ENCODE results near the gene STAT4. TPM values are rescaled to one million over a fixed set of nuclear protein-coding genes. Genes with fewer than 3 reads are reported as not detected.

The STAT4 gene
- polyA plus RNA-seq, 1 of the 3 experiments (the other 2 are of a cell fraction): 0.12 TPM

GRCh38 chr2:191152482-191153240, 1.9 kb upstream of the STAT4 start:
- no peak overlapping the region for H3K9ac ChIP-seq
- H3K9me2 ChIP-seq: no peaks in the 10 kb centered on the region
- ChIA-PET POLR2A (no interaction called here), CTCF (interaction anchor here (1.3 to 4.3 kb wide), 4 partner anchors 12 to 369 kb away, joined by 3 to 106 read pairs (median 12); no protein-coding TSS in a partner anchor)
- DNase-seq: no peak
- H3K79me2 ChIP-seq (ENCODE audit: insufficient read depth): no peaks in the 10 kb centered on the region
- H3K36me3 ChIP-seq (replicated peaks in 1 of 2; ENCODE audit: control insufficient read depth in 1 of 2, insufficient read depth in 2 of 2, low read length in 1 of 2): no peaks in the 10 kb centered on the region
- H3K9me3 ChIP-seq: no peaks in the 10 kb centered on the region
- no peaks in the 10 kb centered on the region for H4K20me1 ChIP-seq (ENCODE audit: insufficient read depth)
- H3K4me3 ChIP-seq (ENCODE audit: low read depth in 2 of 2, low read length in 1 of 2): no peak overlapping the region
- no peaks in the 10 kb centered on the region; a peak in 1 of 4 replicates for H3K4me1 ChIP-seq (ENCODE audit: control insufficient read depth in 1 of 2, insufficient read depth in 2 of 2, low read depth in 1 of 2, low read length in 1 of 2)
- H3K27ac ChIP-seq (ENCODE audit: low read depth in 2 of 2, low read length in 1 of 2): no peak overlapping the region
- no peaks in the 10 kb centered on the region for H3K27me3 ChIP-seq (ENCODE audit: insufficient read depth)
- peaks cover 6% of the 10 kb centered on the region for H3F3A ChIP-seq (replicated peaks; ENCODE audit: insufficient read depth)
- H3K4me2 ChIP-seq: no peak overlapping the region
- 89% methylated on average over 5 of the region's 5 CpGs for WGBS (ENCODE audit: low lambda C conversion rate)
- TF ChIP-seq REST (IDR thresholded peaks at IDR 0.05; ENCODE audit: low read depth, low read length) (peak; percentile 69; the same call in 1 of the 2 replicates), USF1 (IDR thresholded peaks at IDR 0.05; ENCODE audit: borderline replicate concordance, low read depth) (no peak)
- no peak overlapping the region for H2AFZ ChIP-seq (ENCODE audit: low read depth)

GRCh38 chr2:191151331-191151730, 537 bp upstream of the STAT4 start:
- no peak overlapping the region for H3K27ac ChIP-seq (ENCODE audit: low read depth in 2 of 2, low read length in 1 of 2)
- no peak overlapping the region for H3K4me2 ChIP-seq
- no peaks in the 10 kb centered on the region for H3K27me3 ChIP-seq (ENCODE audit: insufficient read depth)
- no peaks in the 10 kb centered on the region for H4K20me1 ChIP-seq (ENCODE audit: insufficient read depth)
- no peaks in the 10 kb centered on the region; a peak in 1 of 4 replicates for H3K4me1 ChIP-seq (ENCODE audit: control insufficient read depth in 1 of 2, insufficient read depth in 2 of 2, low read depth in 1 of 2, low read length in 1 of 2)
- no peaks in the 10 kb centered on the region for H3K9me2 ChIP-seq
- H3K4me3 ChIP-seq (ENCODE audit: low read depth in 2 of 2, low read length in 1 of 2): no peak overlapping the region
- no peaks in the 10 kb centered on the region for H3K9me3 ChIP-seq
- no peaks in the 10 kb centered on the region for H3K79me2 ChIP-seq (ENCODE audit: insufficient read depth)
- H3K36me3 ChIP-seq (replicated peaks in 1 of 2; ENCODE audit: control insufficient read depth in 1 of 2, insufficient read depth in 2 of 2, low read length in 1 of 2): no peaks in the 10 kb centered on the region
- H3K9ac ChIP-seq: no peak overlapping the region
- no peak overlapping the region for H2AFZ ChIP-seq (ENCODE audit: low read depth)
- ChIA-PET CTCF (interaction anchor here (1.0 to 3.3 kb wide), 3 partner anchors 99 to 371 kb away, joined by 3 to 20 read pairs (median 4); no protein-coding TSS in a partner anchor), POLR2A (no interaction called here)
- H3F3A ChIP-seq (replicated peaks; ENCODE audit: insufficient read depth): peaks cover 6% of the 10 kb centered on the region
- WGBS (ENCODE audit: low lambda C conversion rate): 100% methylated on average over 3 of the region's 6 CpGs
- no peak for DNase-seq
- TF ChIP-seq FOXJ3 (CRISPR knock-in tag; IDR thresholded peaks at IDR 0.05): no peak
- TF ChIP-seq NRF1 (IDR thresholded peaks at IDR 0.05; ENCODE audit: low read depth, low read length): no peak
- no peak for TF ChIP-seq TCF12 (IDR thresholded peaks at IDR 0.05)
- TF ChIP-seq SIN3A (IDR thresholded peaks at IDR 0.05; ENCODE audit: borderline replicate concordance, low read depth, low read length): no peak
- TF ChIP-seq RFX5 (IDR thresholded peaks at IDR 0.05; ENCODE audit: low read length): no peak
- no peak for TF ChIP-seq CHD2 (IDR thresholded peaks at IDR 0.05; ENCODE audit: low read length, partially characterized antibody)
- TF ChIP-seq SMC3 (IDR thresholded peaks at IDR 0.05; ENCODE audit: low read depth, low read length): no peak
- no peak for TF ChIP-seq CTCF (IDR thresholded peaks at IDR 0.05)
- no peak for TF ChIP-seq MXI1 (IDR thresholded peaks at IDR 0.05; ENCODE audit: low read depth, low read length)
- no peak for TF ChIP-seq USF1 (IDR thresholded peaks at IDR 0.05; ENCODE audit: borderline replicate concordance, low read depth)
- TF ChIP-seq REST (IDR thresholded peaks at IDR 0.05; ENCODE audit: low read depth, low read length): no peak
- TF ChIP-seq EP300 (IDR thresholded peaks at IDR 0.05; ENCODE audit: borderline replicate concordance in 1 of 2, low read depth in 1 of 2, low read length in 1 of 2): no peak
- no peak for TF ChIP-seq ELF1 (IDR thresholded peaks at IDR 0.05)
- no peak for TF ChIP-seq FOSL2 (IDR thresholded peaks at IDR 0.05; ENCODE audit: borderline replicate concordance, low read depth)
- no peak for TF ChIP-seq RAD21 (IDR thresholded peaks at IDR 0.05; ENCODE audit: low read length)
